CD4-positive, alpha-beta T cell treated with Interleukin-17A for 1 hour (primary cell): ENCODE data around the gene SYT9.

Experiments used
- DNase-seq: peaks from one replicate; pipeline ENCODE4 v3.0.0-alpha.2; 2020

Gene SYT9

GRCh38 chr11:7347611-7348431 is 96.1 kb downstream of the SYT9 start:
- no peak for DNase-seq

- no peak for DNase-seq
Observed at GRCh38 chr11:7348432-7349304, 97.0 kb downstream of the SYT9 start.

GRCh38 chr11:7351228-7351627 is 99.5 kb downstream of the SYT9 start:
- DNase-seq: no peak

- DNase-seq: peak; percentile 3
Observed at GRCh38 chr11:7353100-7353499, 101.4 kb downstream of the SYT9 start.

GRCh38 chr11:7364660-7365059 is 113.0 kb downstream of the SYT9 start:
- no peak for DNase-seq

GRCh38 chr11:7367803-7368202 is 116.1 kb downstream of the SYT9 start:
- DNase-seq: no peak

- DNase-seq: no peak
Observed at GRCh38 chr11:7376386-7376785, 124.7 kb downstream of the SYT9 start.

- no peak for DNase-seq
Observed at GRCh38 chr11:7381937-7382336, 130.2 kb downstream of the SYT9 start.

GRCh38 chr11:7383406-7383805 is 131.7 kb downstream of the SYT9 start:
- no peak for DNase-seq

GRCh38 chr11:7384691-7385090 is 133.0 kb downstream of the SYT9 start:
- DNase-seq: no peak

- DNase-seq: no peak
Observed at GRCh38 chr11:7385532-7385931, 133.8 kb downstream of the SYT9 start.

- DNase-seq: no peak
Observed at GRCh38 chr11:7413961-7414915, 162.5 kb downstream of the SYT9 start.

GRCh38 chr11:7414973-7415817 is 163.5 kb downstream of the SYT9 start:
- no peak for DNase-seq

GRCh38 chr11:7416080-7416479 is 164.4 kb downstream of the SYT9 start:
- DNase-seq: no peak

- no peak for DNase-seq
Observed at GRCh38 chr11:7417328-7417727, 165.6 kb downstream of the SYT9 start.

- DNase-seq: no peak
Observed at GRCh38 chr11:7418061-7418460, 166.4 kb downstream of the SYT9 start.

GRCh38 chr11:7418906-7419305 is 167.2 kb downstream of the SYT9 start:
- DNase-seq: no peak

- DNase-seq: no peak
Observed at GRCh38 chr11:7421136-7421535, 169.4 kb downstream of the SYT9 start.

GRCh38 chr11:7422544-7423331 is 171.0 kb downstream of the SYT9 start:
- DNase-seq: no peak

GRCh38 chr11:7423946-7424345 is 172.2 kb downstream of the SYT9 start:
- no peak for DNase-seq

GRCh38 chr11:7427733-7428132 is 176.0 kb downstream of the SYT9 start:
- DNase-seq: no peak
